COR-L47 (cell line): ENCODE measurements around the gene ROCK2.
"Not testable (repeated sequence)": the region's sequence is repeated elsewhere in the genome, so short reads cannot be mapped to it uniquely, and the experiment has no call there.

Experiments used
- DNase-seq: peaks from one replicate; lab custom pipeline; 2025; lab: John Stamatoyannopoulos, UW

Gene ROCK2

DNA sequence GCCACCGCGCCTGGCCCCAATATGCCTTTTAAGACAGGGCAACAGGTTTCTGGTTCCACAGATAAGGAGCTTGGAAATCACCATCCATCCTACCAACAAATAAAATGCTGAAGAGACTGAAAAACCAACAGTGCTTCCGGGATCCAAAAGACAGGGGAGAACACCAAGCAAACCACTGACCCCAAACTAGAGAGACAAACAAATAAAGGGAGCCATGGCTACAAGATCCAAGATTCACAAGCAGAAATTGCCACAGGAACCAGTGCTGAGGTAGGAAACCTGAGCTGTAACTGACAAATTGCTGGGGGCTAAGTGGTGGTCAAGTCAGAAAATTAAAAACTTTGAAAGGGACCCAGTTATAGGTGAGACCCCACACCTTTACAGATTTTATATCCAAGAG lies 76.5 kb downstream of the ROCK2 start:
- no peak for DNase-seq

DNA sequence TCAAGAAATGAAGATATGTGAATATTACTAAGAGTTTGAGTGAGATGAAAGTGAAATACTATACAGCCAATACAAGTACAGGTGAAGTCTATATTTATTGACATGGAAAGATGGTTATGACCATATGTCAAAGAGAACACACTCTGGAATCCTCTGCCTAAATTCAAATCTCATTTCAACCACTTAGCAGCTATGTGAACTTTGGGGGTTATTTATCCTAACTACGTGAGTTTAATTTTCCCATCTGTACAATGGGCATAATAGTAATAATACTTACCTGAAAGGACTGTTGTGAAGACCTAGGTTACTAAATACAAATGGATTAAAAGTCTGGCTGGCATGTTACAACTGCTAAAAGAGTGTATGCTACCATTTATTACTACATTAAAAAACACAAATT lies 79.6 kb downstream of the ROCK2 start:
- DNase-seq: no peak

GRCh38 chr2:11264007-11264406 lies 80.4 kb downstream of the ROCK2 start:
- DNase-seq: no peak

- no peak for DNase-seq
Observed at GRCh38 chr2:11263177-11263576, 81.3 kb downstream of the ROCK2 start.

DNA sequence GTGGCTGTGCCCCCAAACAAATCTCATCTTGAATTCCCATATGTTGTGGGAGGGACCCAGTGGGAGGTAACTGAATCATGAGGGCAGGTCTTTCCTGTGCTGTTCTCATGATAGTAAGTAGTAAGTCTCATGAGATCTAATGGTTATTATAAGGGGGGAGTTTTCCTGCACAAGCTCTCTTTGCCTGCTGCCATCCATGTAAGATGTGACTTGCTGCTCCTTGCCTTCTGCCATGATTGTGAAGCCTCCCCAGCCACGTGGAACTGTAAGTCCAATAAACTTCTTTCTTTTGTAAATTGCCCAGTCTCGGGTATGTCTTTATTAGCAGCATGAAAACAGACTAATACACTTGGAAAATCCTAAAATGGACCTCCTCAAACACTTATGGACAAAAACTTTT lies 82.0 kb downstream of the ROCK2 start:
- not testable (repeated sequence) for DNase-seq

DNA sequence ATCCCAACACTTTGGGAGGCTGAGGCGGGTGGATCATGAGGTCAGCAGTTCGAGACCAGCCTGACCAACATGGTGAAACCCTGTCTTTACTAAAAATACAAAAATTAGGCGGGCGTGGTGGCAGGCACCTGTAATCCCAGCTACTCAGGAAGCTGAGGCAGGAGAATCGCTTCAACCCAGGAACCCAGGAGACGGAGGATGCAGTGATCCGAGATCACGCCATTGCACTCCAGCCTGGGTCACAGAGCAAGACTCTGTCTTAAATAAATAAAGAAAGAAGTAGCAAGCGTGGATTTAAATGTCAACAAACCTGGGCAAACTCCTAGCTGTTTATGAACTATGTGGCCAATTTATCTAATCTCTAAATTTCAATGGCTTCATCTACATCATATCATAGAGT lies 82.9 kb downstream of the ROCK2 start:
- DNase-seq: not testable (repeated sequence)

DNA sequence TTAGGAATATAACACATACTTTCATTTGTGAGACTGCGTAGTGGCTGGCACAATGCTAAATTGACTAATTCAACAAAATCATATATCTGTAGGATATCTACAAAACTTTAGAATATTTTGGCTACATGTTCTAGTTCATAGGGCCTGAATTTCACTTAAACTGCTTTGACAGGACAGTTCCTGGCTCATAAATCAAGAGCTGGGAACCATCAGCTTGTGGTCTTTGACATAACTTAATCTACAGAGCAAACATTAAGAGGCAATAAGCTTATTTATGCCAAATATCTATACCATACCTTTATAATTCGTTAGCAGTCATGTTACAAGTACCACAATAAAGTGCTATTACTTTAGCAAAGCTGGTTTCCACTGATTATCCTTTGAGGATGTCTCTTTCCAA lies 83.5 kb downstream of the ROCK2 start:
- DNase-seq: no peak

- no peak for DNase-seq
Observed at GRCh38 chr2:11257964-11258363, 86.5 kb downstream of the ROCK2 start.

DNA sequence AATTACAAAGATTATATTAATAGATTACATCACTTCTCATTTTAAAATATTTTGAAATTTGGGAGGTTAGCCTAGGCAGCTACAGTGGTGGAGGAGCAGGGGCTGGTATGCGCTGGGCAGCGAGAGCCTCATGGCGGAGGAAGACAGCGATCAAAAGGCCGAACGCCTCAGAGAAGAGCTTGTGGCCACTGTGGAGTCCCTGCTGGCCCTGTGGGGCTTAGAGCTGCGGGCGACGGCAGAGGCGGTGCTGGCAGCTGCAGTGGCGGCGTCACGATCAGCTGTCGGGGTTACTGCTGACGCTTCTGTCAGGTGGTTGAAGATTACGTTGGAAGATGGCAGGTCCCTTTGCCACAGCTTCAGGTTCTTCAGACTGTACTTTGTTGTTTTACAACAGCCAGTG lies 87.4 kb downstream of the ROCK2 start:
- no peak for DNase-seq

GRCh38 chr2:11256166-11256565 lies 88.3 kb downstream of the ROCK2 start:
- no peak for DNase-seq

DNA sequence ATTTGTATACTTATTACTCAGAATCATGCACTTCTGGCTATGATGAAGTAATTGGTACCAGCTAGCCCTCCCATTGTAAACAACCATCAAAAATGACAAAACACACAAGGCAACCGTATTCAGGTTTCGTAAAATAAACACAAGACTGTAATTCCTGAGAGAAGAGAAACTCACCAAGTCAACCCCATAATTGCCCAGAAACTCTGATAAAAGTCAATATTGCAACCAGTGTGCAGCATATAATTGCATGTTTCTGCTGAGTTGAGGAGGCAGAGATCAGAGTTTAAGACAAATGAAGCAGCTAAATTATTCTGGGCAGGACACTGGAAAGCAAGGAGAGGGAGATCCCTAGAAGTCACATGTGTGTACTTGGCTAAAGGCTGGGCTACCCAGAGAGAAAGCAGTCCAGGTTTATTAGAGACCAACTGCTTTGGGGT lies 90.3 kb downstream of the ROCK2 start:
- DNase-seq: peak; percentile 69

DNA sequence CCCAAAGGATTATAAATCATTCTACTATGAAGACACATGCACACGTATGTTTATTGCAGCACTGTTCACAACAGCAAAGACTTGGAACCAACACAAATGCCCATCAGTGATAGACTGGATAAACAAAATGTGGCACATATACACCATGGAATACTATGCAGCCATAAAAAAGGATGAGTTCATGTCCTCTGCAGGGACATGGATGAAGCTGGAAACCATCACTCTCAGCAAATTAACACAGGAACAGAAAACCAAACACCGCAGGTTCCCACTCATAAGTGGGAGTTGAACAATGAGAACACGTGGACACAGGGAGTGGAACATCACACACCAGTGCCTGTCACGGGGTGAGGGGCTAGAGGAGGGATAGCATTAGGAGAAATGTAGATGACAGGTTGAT lies 92.0 kb downstream of the ROCK2 start:
- not testable (repeated sequence) for DNase-seq

DNA sequence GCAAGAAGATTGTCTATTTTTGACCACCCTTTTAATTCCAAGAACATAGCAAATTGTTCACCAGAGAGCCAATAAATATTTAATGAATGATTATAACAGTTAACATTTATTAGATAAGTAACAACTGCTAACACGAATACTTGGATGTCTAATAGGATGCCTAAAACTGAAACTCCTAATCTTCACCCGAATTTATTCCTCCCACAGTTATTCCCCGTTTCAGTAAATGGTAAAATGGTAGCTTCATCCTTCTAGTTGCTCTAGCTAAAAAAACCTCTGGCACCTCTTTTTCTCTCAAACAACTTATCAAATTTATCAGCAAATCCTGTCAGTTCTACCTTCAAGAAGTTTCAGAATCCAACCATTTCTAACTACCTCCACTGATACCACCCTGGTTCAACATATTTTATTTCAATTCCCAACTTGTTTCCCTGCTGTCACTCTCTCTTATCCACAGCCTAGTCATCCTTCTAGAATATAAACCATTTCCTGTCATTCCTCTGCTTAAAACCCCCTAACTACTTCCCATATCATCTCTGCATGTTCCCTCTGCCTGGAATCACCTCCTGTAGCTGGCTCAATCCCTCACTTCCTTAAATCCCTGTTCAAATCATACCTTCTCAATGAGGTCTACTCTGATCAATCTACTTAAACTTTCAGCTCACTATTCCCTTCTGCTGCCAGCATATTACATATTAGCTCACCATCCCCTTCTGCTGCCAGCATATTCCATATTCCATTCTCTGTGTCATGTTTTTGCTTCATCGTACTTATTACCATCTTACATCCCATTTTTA lies 93.8 kb downstream of the ROCK2 start:
- DNase-seq: no peak

- DNase-seq: no peak
Observed at GRCh38 chr2:11245322-11245721, 99.1 kb downstream of the ROCK2 start.

GRCh38 chr2:11244091-11244826 lies 100.2 kb downstream of the ROCK2 start:
- DNase-seq: no peak

- DNase-seq: no peak
Observed at GRCh38 chr2:11243512-11243911, 100.9 kb downstream of the ROCK2 start.

GRCh38 chr2:11242542-11243174 lies 101.8 kb downstream of the ROCK2 start:
- no peak for DNase-seq

GRCh38 chr2:11241412-11242203 lies 102.8 kb downstream of the ROCK2 start:
- no peak for DNase-seq

DNA sequence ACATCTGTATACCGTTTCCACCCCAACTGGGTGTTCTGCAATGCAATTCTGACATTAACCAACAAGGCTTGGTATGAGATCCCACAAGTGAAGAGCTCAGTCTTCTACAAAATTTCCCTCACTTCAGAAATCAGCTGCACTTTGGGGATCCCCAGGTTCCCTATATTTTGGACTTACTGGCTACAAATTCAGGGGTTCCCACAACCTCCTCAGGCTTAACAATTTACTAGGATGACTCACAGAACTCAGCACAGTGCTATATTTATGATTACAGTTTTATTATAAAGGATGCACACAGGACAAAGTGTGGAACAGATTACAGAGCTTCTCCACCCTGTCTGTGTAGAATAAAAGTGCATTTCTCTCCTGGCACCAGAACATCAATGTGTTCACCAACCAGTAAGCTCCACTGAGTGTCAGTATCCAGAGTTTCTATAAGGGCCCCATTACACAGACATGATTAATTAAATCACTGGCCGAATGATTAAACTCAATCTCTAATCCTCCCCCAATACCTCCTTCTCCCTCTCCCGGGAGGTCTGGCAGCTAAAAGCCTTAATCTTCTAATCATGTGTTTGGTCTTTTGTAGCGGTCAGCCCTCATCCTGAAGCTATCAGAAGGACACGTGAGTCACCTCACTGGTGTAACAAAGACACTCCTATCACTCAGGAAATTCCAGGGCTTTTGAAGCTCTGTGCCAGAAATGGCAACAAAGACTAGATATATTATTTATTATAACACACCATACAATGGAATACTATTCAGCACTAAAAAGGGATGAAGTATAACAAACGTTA lies 104.6 kb downstream of the ROCK2 start:
- DNase-seq: no peak

- no peak for DNase-seq
Observed at GRCh38 chr2:11239147-11239546, 105.3 kb downstream of the ROCK2 start.

GRCh38 chr2:11237122-11237521 lies 107.3 kb downstream of the ROCK2 start:
- DNase-seq: no peak
